HG02973 (cell line): ENCODE data around the gene NFU1.

Source experiments
- ATAC-seq: cut with Tn5 transposase; IDR thresholded peaks from one replicate; pipeline ENCODE4 v1.9.1; 2021; ENCODE audit warnings: moderate library complexity; ENCODE audit not compliant: unreplicated experiment

Gene NFU1

DNA sequence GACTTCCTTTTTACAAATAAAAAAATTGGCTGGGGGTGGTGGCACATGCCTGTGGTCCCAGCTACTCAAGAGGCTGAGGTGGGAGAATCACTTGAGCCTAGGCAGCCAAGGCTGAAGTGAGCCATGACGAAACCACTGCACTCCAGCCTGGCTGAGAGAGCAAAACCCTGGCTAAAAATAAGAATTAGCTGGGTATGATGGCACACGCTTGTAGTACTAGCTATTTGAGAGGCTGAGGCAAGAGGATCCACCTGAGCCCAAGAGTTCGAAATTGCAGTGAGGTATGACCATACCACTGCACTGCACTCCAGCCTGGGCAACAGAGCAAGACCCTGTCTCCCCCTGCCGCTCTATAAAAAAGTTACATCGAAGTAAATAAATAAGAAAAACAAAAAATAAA is 83.9 kb downstream of the NFU1 start:
- ATAC-seq: no peak

DNA sequence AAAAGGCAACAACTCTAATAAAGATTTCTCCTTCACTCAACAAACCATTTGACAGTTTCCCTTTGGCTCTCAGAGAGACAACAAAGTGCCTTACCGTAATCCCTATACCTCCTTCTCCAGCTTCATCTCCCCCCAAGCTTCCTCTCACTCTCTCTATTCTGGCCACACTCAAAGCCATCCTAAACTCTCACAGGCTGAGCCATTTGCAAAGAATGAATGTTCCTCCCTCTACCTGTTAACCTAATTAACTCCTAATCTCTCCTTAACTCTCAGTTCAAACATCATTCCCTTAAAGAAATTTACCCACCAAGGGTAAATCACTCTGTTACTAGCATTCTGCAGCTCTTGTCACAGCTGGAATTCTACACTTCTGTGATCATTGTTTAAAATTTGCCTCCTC is 88.5 kb downstream of the NFU1 start:
- no peak for ATAC-seq
